CD14-positive monocyte (primary cell): ENCODE results near the gene SNRPA1. TPM values are rescaled to one million over a fixed set of nuclear protein-coding genes. Genes with fewer than 3 reads are reported as not detected.

Experiments used
- DNase-seq, 3 donors: peaks; one replicate each; pipeline ENCODE4 v3.0.0-alpha.2; 2011 to 2022
- H2AFZ ChIP-seq: 2 replicates; pipeline ENCODE4 v1.6.0; 2012; ENCODE audit warnings: mild to moderate bottlenecking, low read depth, low read length, inconsistent platforms; ENCODE audit not compliant: insufficient read depth, poor library complexity, severe bottlenecking
- H3K27ac ChIP-seq, 2 donors: 1 replicate in 1 of 2; 2 replicates in 1 of 2; pipeline ENCODE4 v1.5.1; 2012 to 2013; ENCODE audit warnings: low read length in 2 of 2, control low read depth in 1 of 2, inconsistent platforms in 1 of 2, low read depth in 1 of 2, mild to moderate bottlenecking in 1 of 2
- H3K27me3 ChIP-seq, 2 donors: one replicate each; pipeline versions ENCODE4 v1.6.0 to v1.6.1; 2011 to 2013; ENCODE audit warnings: low read length in 2 of 2; ENCODE audit not compliant: control insufficient read depth in 2 of 2, insufficient read depth in 2 of 2
- H3K36me3 ChIP-seq, 2 donors: replicated peaks in 1 of 2; 1 replicate in 1 of 2; 2 replicates in 1 of 2; pipeline versions ENCODE4 v1.5.1 to v1.6.1; 2012 to 2013; ENCODE audit warnings: low read length in 2 of 2, control low read depth in 1 of 2, inconsistent platforms in 1 of 2, mild to moderate bottlenecking in 1 of 2; ENCODE audit not compliant: insufficient read depth in 2 of 2, control insufficient read depth in 1 of 2
- H3K4me1 ChIP-seq, 2 donors: 1 replicate in 1 of 2; 2 replicates in 1 of 2; pipeline versions ENCODE4 v1.5.1 to v1.6.1; 2012 to 2013; ENCODE audit warnings: low read length in 2 of 2, control low read depth in 1 of 2, inconsistent platforms in 1 of 2, mild to moderate bottlenecking in 1 of 2, moderate library complexity in 1 of 2; ENCODE audit not compliant: insufficient read depth in 2 of 2, control insufficient read depth in 1 of 2
- H3K4me2 ChIP-seq: replicated peaks from 2 replicates; pipeline ENCODE3; 2012; ENCODE audit warnings: low read length, moderate library complexity, mild to moderate bottlenecking; ENCODE audit not compliant: poor library complexity, severe bottlenecking; ENCODE audit errors: extremely low read depth
- H3K4me3 ChIP-seq, 3 experiments: fragments of 200-600 bp in 1 of 3; sonication (generic) in 1 of 3; replicated peaks in 1 of 3; 1 replicate in 2 of 3; 2 replicates in 1 of 3; pipeline ENCODE4 v1.5.1; 2011 to 2013; ENCODE audit warnings: low read length in 3 of 3, mild to moderate bottlenecking in 3 of 3, control low read depth in 2 of 3, low read depth in 2 of 3, inconsistent platforms in 1 of 3, moderate library complexity in 1 of 3
- H3K79me2 ChIP-seq: 2 replicates; pipeline ENCODE4 v1.6.0; 2012; ENCODE audit warnings: mild to moderate bottlenecking, control low read depth, inconsistent platforms, low read length, moderate library complexity; ENCODE audit not compliant: insufficient read depth
- H3K9ac ChIP-seq: 2 replicates; pipeline ENCODE4 v1.6.0; 2017; ENCODE audit warnings: low read length, mild to moderate bottlenecking; ENCODE audit not compliant: insufficient read depth, poor library complexity, severe bottlenecking
- H3K9me3 ChIP-seq, 2 donors: replicated peaks in 1 of 2; 1 replicate in 1 of 2; 2 replicates in 1 of 2; pipeline versions ENCODE4 v1.5.1 to v1.6.1; 2012 to 2013; ENCODE audit warnings: low read length in 2 of 2, control low read depth in 1 of 2; ENCODE audit not compliant: control insufficient read depth in 1 of 2, insufficient read depth in 1 of 2
- H4K20me1 ChIP-seq: 2 replicates; pipeline ENCODE4 v1.6.0; 2012; ENCODE audit warnings: mild to moderate bottlenecking, low read length, control low read depth, moderate library complexity; ENCODE audit not compliant: insufficient read depth
- H3K27ac Mint-ChIP-seq, 7 donors: one replicate each; pipeline ENCODE4 v1.8.0; 2020; ENCODE audit warnings: mild to moderate bottlenecking in 7 of 7, mixed read lengths in 7 of 7, moderate library complexity in 6 of 7, inconsistent platforms in 2 of 7
- H3K27me3 Mint-ChIP-seq, 3 donors: one replicate each; pipeline ENCODE4 v1.8.0; 2021 to 2022; ENCODE audit warnings: low read depth in 3 of 3, mild to moderate bottlenecking in 3 of 3, mixed read lengths in 3 of 3, moderate library complexity in 3 of 3, inconsistent platforms in 1 of 3
- H3K36me3 Mint-ChIP-seq, 2 donors: one replicate each; pipeline ENCODE4 v1.8.0; 2020; ENCODE audit warnings: mixed read lengths in 2 of 2, inconsistent platforms in 1 of 2, mild to moderate bottlenecking in 1 of 2
- H3K4me1 Mint-ChIP-seq: one replicate; pipeline ENCODE4 v1.8.0; 2020; ENCODE audit warnings: mild to moderate bottlenecking, mixed read lengths
- H3K4me3 Mint-ChIP-seq, 2 donors: one replicate each; pipeline ENCODE4 v1.8.0; 2020; ENCODE audit warnings: mild to moderate bottlenecking in 2 of 2, mixed read lengths in 2 of 2, moderate library complexity in 1 of 2
- H3K9me3 Mint-ChIP-seq, 7 donors: one replicate each; pipeline ENCODE4 v1.8.0; 2020 to 2022; ENCODE audit warnings: mixed read lengths in 7 of 7, mild to moderate bottlenecking in 6 of 7, moderate library complexity in 6 of 7, inconsistent platforms in 2 of 7
- CTCF ChIP-seq: fragments of 200-600 bp; IDR thresholded peaks from one replicate; pipeline ENCODE4 v1.8.0; 2022; ENCODE audit warnings: antibody characterized with exemption, mild to moderate bottlenecking
- WGBS: methylation state at CpG from one replicate; pipeline ENCODE4 v1.1.5; 2013; ENCODE audit warnings: missing lambda C conversion rate; ENCODE audit not compliant: insufficient coverage; 5-methylcytosine and 5-hydroxymethylcytosine counted together
- intact Hi-C, 2 donors: fragments of 100-400 bp; cut with micrococcal nuclease; formaldehyde crosslinking; loops; one replicate each; pipeline versions ENCODE4 v1.15.0 to v1.15.1; 2023
- polyA plus RNA-seq, 3 donors: library from polyadenylated mRNA; depleted of rRNA in 1 of 3; unstranded in 2 of 3; stranded (reverse) in 1 of 3; fragments of 300-500 nt in 2 of 3; fragments of >200 nt in 1 of 3; fragmentation: Illumina TruSeq in 2 of 3; gene quantifications; 1 replicate in 2 of 3; 2 replicates in 1 of 3; pipeline ENCODE4 v1.2.3, GENCODE V29; 2012 to 2021

The SNRPA1 gene
- polyA plus RNA-seq, 3 donors = 23.8 to 65.5 (median 35.4) TPM

GRCh38 chr15:101332061-101332467 is 37.0 kb upstream of the SNRPA1 start:
- H3K9ac ChIP-seq = no peak overlapping the region
- 91% methylated on average over 5 of the region's 7 CpGs for WGBS
- Mint-ChIP-seq H3K27ac (no peak overlapping the region), H3K36me3 (peaks cover 0 to 2% of the 10 kb centered on the region in 2 donors), H3K9me3 (peaks cover 11 to 29% (median 18%) of the 10 kb centered on the region in 7 donors), H3K4me3 (no peak overlapping the region), H3K4me1 (no peaks in the 10 kb centered on the region), H3K27me3 (peaks cover 19 to 36% (median 27%) of the 10 kb centered on the region in 3 donors)
- H3K9me3 ChIP-seq = peaks cover 28 to 30% of the 10 kb centered on the region in 2 donors
- no peak for TF ChIP-seq CTCF
- H2AFZ ChIP-seq = no peak overlapping the region
- H3K4me2 ChIP-seq = no peak overlapping the region
- peaks cover 0 to 6% of the 10 kb centered on the region in 2 donors for H3K27me3 ChIP-seq
- no peak overlapping the region for H3K27ac ChIP-seq
- H3K79me2 ChIP-seq = no peaks in the 10 kb centered on the region
- no peaks in the 10 kb centered on the region for H4K20me1 ChIP-seq
- DNase-seq = no peak
- H3K4me3 ChIP-seq = no peak overlapping the region
- no peaks in the 10 kb centered on the region for H3K36me3 ChIP-seq
- intact Hi-C loops = no loop called here
- peaks cover 0 to 4% of the 10 kb centered on the region in 2 donors for H3K4me1 ChIP-seq

- no peak overlapping the region for H3K4me3 ChIP-seq
- no peak overlapping the region for H3K27ac ChIP-seq
- H3K4me2 ChIP-seq = no peak overlapping the region
- H4K20me1 ChIP-seq = no peaks in the 10 kb centered on the region
- H3K4me3 Mint-ChIP-seq = no peak overlapping the region
- peak in 1 of 3 donors; percentile 3 for DNase-seq
- no peak for TF ChIP-seq CTCF
- no peaks in the 10 kb centered on the region for H3K4me1 Mint-ChIP-seq
- H2AFZ ChIP-seq = no peak overlapping the region
- H3K9ac ChIP-seq = no peak overlapping the region
- no peaks in the 10 kb centered on the region for H3K36me3 ChIP-seq
- peaks cover 10 to 22% (median 16%) of the 10 kb centered on the region in 7 donors for H3K9me3 Mint-ChIP-seq
- intact Hi-C loops = no loop called here
- H3K27me3 ChIP-seq = peaks cover 0 to 4% of the 10 kb centered on the region in 2 donors
- peaks cover 0 to 2% of the 10 kb centered on the region in 2 donors for H3K36me3 Mint-ChIP-seq
- H3K27me3 Mint-ChIP-seq = peaks cover 23 to 40% (median 28%) of the 10 kb centered on the region in 3 donors
- no peaks in the 10 kb centered on the region for H3K79me2 ChIP-seq
- 80% methylated on average over 9 of the region's 9 CpGs for WGBS
- H3K4me1 ChIP-seq = peaks cover 0 to 4% of the 10 kb centered on the region in 2 donors
- H3K27ac Mint-ChIP-seq = peak overlapping the region in 1 of 7 donors; percentile 64
- peaks cover 21 to 22% of the 10 kb centered on the region in 2 donors for H3K9me3 ChIP-seq
Observed at GRCh38 chr15:101329867-101330380, 34.9 kb upstream of the SNRPA1 start.
